WTC11 (cell line): ENCODE measurements around the gene TTN. TPM values are rescaled to one million over a fixed set of nuclear protein-coding genes. Genes with fewer than 3 reads are reported as not detected.
A peak's percentile ranks its signal among the peaks of the same experiment; 100 is the strongest.

Experiments
- ATAC-seq: fragments of 200-7000 bp; cut with Tn5 transposase; 2 replicates; pipeline ENCODE4 v1.10.0; 2021; ENCODE audit warnings: mild to moderate bottlenecking, moderate library complexity
- CTCF ChIA-PET: fragments of 300-600 bp; sonication (Branson Sonifier 250); formaldehyde crosslinking; loops from one replicate; lab custom pipeline; 2021; ENCODE audit warnings: antibody characterized with exemption; lab: Charles Lee
- POLR2A ChIA-PET: fragments of 350-600 bp; sonication (Branson Sonifier 250); formaldehyde crosslinking; loops from one replicate; lab custom pipeline; 2021; ENCODE audit warnings: antibody characterized with exemption; lab: Charles Lee
- DNase-seq: peaks from one replicate; pipeline ENCODE4 v3.0.0; 2021; ENCODE audit warnings: low spot score
- H3K27ac Mint-ChIP-seq: 2 replicates; pipeline ENCODE4 v1.8.0; 2021; ENCODE audit warnings: mixed read lengths
- H3K27me3 Mint-ChIP-seq: 2 replicates; pipeline ENCODE4 v1.8.0; 2021; ENCODE audit warnings: low read depth, mild to moderate bottlenecking, moderate library complexity, mixed read lengths
- H3K36me3 Mint-ChIP-seq: 2 replicates; pipeline ENCODE4 v1.8.0; 2021; ENCODE audit warnings: mixed read lengths
- H3K4me1 Mint-ChIP-seq: 2 replicates; pipeline ENCODE4 v1.8.0; 2022; ENCODE audit warnings: mixed read lengths
- H3K4me3 Mint-ChIP-seq: 2 replicates; pipeline ENCODE4 v1.8.0; 2021; ENCODE audit warnings: mild to moderate bottlenecking, moderate library complexity, mixed read lengths
- H3K9me3 Mint-ChIP-seq: 2 replicates; pipeline ENCODE4 v1.8.0; 2021; ENCODE audit warnings: mixed read lengths
- AFF4 ChIP-seq: sonication (generic); formaldehyde crosslinking; IDR thresholded peaks from 2 replicates; pipeline ENCODE4 v1.8.1; 2023; ENCODE audit warnings: mild to moderate bottlenecking, missing genetic modification reagents, borderline replicate concordance
- CDX4 ChIP-seq: fragments of 250-450 bp; sonication (Bioruptor Pico); IDR thresholded peaks from 2 replicates; pipeline ENCODE4 v1.9.0; 2021; ENCODE audit warnings: moderate library complexity, mild to moderate bottlenecking, inconsistent platforms, borderline replicate concordance
- CREM ChIP-seq: sonication (generic); formaldehyde crosslinking; IDR thresholded peaks from 2 replicates; pipeline ENCODE4 v1.8.1; 2022; ENCODE audit warnings: mild to moderate bottlenecking, missing genetic modification reagents, moderate library complexity
- ELF4 ChIP-seq: sonication (generic); formaldehyde crosslinking; IDR thresholded peaks from 2 replicates; pipeline ENCODE4 v1.8.1; 2022; ENCODE audit warnings: low read depth, mild to moderate bottlenecking, moderate library complexity, missing genetic modification reagents
- ESRRA ChIP-seq: sonication (generic); formaldehyde crosslinking; IDR thresholded peaks from 2 replicates; pipeline ENCODE4 v1.8.1; 2022; ENCODE audit warnings: mild to moderate bottlenecking, missing genetic modification reagents, borderline replicate concordance
- ETV6 ChIP-seq: sonication (generic); formaldehyde crosslinking; IDR thresholded peaks from 2 replicates; pipeline ENCODE4 v1.8.1; 2022; ENCODE audit warnings: mild to moderate bottlenecking, missing genetic modification reagents
- FOXJ3 ChIP-seq: sonication (generic); formaldehyde crosslinking; IDR thresholded peaks from 2 replicates; pipeline ENCODE4 v1.9.0; 2021; ENCODE audit warnings: missing genetic modification reagents, mild to moderate bottlenecking, borderline replicate concordance
- FOXK1 ChIP-seq: sonication (generic); formaldehyde crosslinking; IDR thresholded peaks from 2 replicates; pipeline ENCODE4 v1.8.0; 2022; ENCODE audit warnings: mild to moderate bottlenecking, moderate library complexity, missing genetic modification reagents
- FOXP1 ChIP-seq: sonication (generic); formaldehyde crosslinking; IDR thresholded peaks from 2 replicates; pipeline ENCODE4 v1.8.0; 2022; ENCODE audit warnings: missing genetic modification reagents, mild to moderate bottlenecking, moderate library complexity, borderline replicate concordance
- GRHL2 ChIP-seq: fragments of 250-450 bp; sonication (Bioruptor Pico); IDR thresholded peaks from 2 replicates; pipeline ENCODE4 v1.8.0; 2022; ENCODE audit warnings: mild to moderate bottlenecking, moderate library complexity; ENCODE audit not compliant: insufficient replicate concordance, severe bottlenecking
- KAT7 ChIP-seq: sonication (generic); formaldehyde crosslinking; IDR thresholded peaks from 2 replicates; pipeline ENCODE4 v1.8.1; 2023; ENCODE audit warnings: missing genetic modification reagents, mild to moderate bottlenecking, borderline replicate concordance
- NFE2L1 ChIP-seq: sonication (generic); formaldehyde crosslinking; IDR thresholded peaks from 2 replicates; pipeline ENCODE4 v1.8.1; 2023; ENCODE audit warnings: missing genetic modification reagents
- PRRX2 ChIP-seq: fragments of 250-450 bp; sonication (Bioruptor Pico); IDR thresholded peaks from 2 replicates; pipeline ENCODE4 v1.8.0; 2021; ENCODE audit warnings: mild to moderate bottlenecking
- SOX15 ChIP-seq: fragments of 250-450 bp; sonication (Bioruptor Pico); IDR thresholded peaks from 2 replicates; pipeline ENCODE4 v1.9.0; 2021; ENCODE audit warnings: mild to moderate bottlenecking
- SP1 ChIP-seq: sonication (generic); formaldehyde crosslinking; conservative IDR thresholded peaks from 2 replicates; pipeline ENCODE4 v1.8.1; 2022; ENCODE audit warnings: missing genetic modification reagents
- STAT6 ChIP-seq: sonication (generic); formaldehyde crosslinking; conservative IDR thresholded peaks from 2 replicates; pipeline ENCODE4 v1.8.1; 2023; ENCODE audit warnings: mild to moderate bottlenecking, low read depth, missing genetic modification reagents, moderate library complexity
- TEAD1 ChIP-seq: sonication (generic); formaldehyde crosslinking; IDR thresholded peaks from 2 replicates; pipeline ENCODE4 v1.8.0; 2022; ENCODE audit warnings: mild to moderate bottlenecking, missing genetic modification reagents
- ZBTB21 ChIP-seq: sonication (generic); formaldehyde crosslinking; IDR thresholded peaks from 2 replicates; pipeline ENCODE4 v1.8.1; 2023; ENCODE audit warnings: mild to moderate bottlenecking, missing genetic modification reagents, borderline replicate concordance
- ZNF219 ChIP-seq: sonication (generic); formaldehyde crosslinking; IDR thresholded peaks from 2 replicates; pipeline ENCODE4 v1.8.0; 2023; ENCODE audit warnings: missing genetic modification reagents, mild to moderate bottlenecking, borderline replicate concordance
- ZNF416 ChIP-seq: fragments of 250-450 bp; sonication (Bioruptor Pico); IDR thresholded peaks from 2 replicates; pipeline ENCODE4 v1.9.0; 2021; ENCODE audit warnings: mild to moderate bottlenecking, inconsistent platforms
- ZNF671 ChIP-seq: fragments of 250-450 bp; sonication (Bioruptor Pico); IDR thresholded peaks from 2 replicates; pipeline ENCODE4 v1.8.0; 2021; ENCODE audit warnings: mild to moderate bottlenecking
- total RNA-seq: library from RNA; stranded (reverse); gene quantifications from 3 replicates; pipeline ENCODE4 v1.2.3, GENCODE V29; 2021
- TF ChIP-seq, protein P1 (sequence below): sonication (generic); formaldehyde crosslinking; IDR thresholded peaks from 2 replicates; pipeline ENCODE4 v1.8.0; 2022; ENCODE audit warnings: mild to moderate bottlenecking, missing genetic modification reagents
- TF ChIP-seq, protein P2 (sequence below): sonication (generic); formaldehyde crosslinking; IDR thresholded peaks from 2 replicates; pipeline ENCODE4 v1.8.1; 2022; ENCODE audit warnings: mild to moderate bottlenecking, moderate library complexity, missing genetic modification reagents
- TF ChIP-seq, protein P3 (sequence below): fragments of 250-450 bp; sonication (Bioruptor Pico); IDR thresholded peaks from 2 replicates; pipeline ENCODE4 v1.9.0; 2021; ENCODE audit warnings: mild to moderate bottlenecking

Gene TTN
- total RNA-seq, 1 experiment from 2014 or later: 4.7 TPM

- ATAC-seq (peak; percentile 99), DNase-seq (peak; percentile 85)
- CTCF ChIA-PET: interaction anchor here (0.6 to 1.8 kb wide), 10 partner anchors 9 to 966 kb away, joined by 3 to 11 read pairs (median 3); partner anchors contain the start of genes PLEKHA3 and RBM45
- Mint-ChIP-seq H3K27me3 (no peaks in the 10 kb centered on the region), H3K4me3 (peak overlapping the region; percentile 92), H3K9me3 (peaks cover 5% of the 10 kb centered on the region), H3K4me1 (peaks cover 5% of the 10 kb centered on the region), H3K36me3 (peaks cover 9% of the 10 kb centered on the region), H3K27ac (peak overlapping the region; percentile 91)
- POLR2A ChIA-PET: interaction anchor here (0.6 to 2.3 kb wide), 3 partner anchors 43 to 72 kb away, joined by 3 to 10 read pairs (median 3); partner anchors contain the start of genes PJVK, PLEKHA3 and PRKRA
- TF ChIP-seq, protein P1, sequence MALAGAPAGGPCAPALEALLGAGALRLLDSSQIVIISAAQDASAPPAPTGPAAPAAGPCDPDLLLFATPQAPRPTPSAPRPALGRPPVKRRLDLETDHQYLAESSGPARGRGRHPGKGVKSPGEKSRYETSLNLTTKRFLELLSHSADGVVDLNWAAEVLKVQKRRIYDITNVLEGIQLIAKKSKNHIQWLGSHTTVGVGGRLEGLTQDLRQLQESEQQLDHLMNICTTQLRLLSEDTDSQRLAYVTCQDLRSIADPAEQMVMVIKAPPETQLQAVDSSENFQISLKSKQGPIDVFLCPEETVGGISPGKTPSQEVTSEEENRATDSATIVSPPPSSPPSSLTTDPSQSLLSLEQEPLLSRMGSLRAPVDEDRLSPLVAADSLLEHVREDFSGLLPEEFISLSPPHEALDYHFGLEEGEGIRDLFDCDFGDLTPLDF (CRISPR knock-in tag): no peak
- TF ChIP-seq GRHL2 (CRISPR knock-in tag) (no peak), ELF4 (CRISPR knock-in tag) (no peak), ZNF416 (no peak), PRRX2 (CRISPR knock-in tag) (no peak), SOX15 (CRISPR knock-in tag) (no peak), ZBTB21 (peak; percentile 97; the same call in 1 of the 2 replicates), AFF4 (CRISPR knock-in tag) (no peak), ZNF219 (CRISPR knock-in tag) (no peak), ETV6 (no peak; the same call in 1 of the 2 replicates), CREM (CRISPR knock-in tag) (peak; percentile 71; the same call in 1 of the 2 replicates), ESRRA (CRISPR knock-in tag) (no peak), STAT6 (no peak), ZNF671 (CRISPR knock-in tag) (no peak), FOXK1 (CRISPR knock-in tag) (peak; percentile 89), CDX4 (CRISPR knock-in tag) (no peak), TEAD1 (CRISPR knock-in tag) (0 out of 2 replicates have a peak, but pooled peaks have one; percentile 64), FOXP1 (CRISPR knock-in tag) (no peak; the same call in 1 of the 2 replicates), NFE2L1 (CRISPR knock-in tag) (no peak), FOXJ3 (CRISPR knock-in tag) (no peak), KAT7 (no peak), SP1 (peak; percentile 68)
- TF ChIP-seq, protein P2, sequence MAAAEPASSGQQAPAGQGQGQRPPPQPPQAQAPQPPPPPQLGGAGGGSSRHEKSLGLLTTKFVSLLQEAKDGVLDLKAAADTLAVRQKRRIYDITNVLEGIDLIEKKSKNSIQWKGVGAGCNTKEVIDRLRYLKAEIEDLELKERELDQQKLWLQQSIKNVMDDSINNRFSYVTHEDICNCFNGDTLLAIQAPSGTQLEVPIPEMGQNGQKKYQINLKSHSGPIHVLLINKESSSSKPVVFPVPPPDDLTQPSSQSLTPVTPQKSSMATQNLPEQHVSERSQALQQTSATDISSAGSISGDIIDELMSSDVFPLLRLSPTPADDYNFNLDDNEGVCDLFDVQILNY: no peak
- TF ChIP-seq, protein P3, sequence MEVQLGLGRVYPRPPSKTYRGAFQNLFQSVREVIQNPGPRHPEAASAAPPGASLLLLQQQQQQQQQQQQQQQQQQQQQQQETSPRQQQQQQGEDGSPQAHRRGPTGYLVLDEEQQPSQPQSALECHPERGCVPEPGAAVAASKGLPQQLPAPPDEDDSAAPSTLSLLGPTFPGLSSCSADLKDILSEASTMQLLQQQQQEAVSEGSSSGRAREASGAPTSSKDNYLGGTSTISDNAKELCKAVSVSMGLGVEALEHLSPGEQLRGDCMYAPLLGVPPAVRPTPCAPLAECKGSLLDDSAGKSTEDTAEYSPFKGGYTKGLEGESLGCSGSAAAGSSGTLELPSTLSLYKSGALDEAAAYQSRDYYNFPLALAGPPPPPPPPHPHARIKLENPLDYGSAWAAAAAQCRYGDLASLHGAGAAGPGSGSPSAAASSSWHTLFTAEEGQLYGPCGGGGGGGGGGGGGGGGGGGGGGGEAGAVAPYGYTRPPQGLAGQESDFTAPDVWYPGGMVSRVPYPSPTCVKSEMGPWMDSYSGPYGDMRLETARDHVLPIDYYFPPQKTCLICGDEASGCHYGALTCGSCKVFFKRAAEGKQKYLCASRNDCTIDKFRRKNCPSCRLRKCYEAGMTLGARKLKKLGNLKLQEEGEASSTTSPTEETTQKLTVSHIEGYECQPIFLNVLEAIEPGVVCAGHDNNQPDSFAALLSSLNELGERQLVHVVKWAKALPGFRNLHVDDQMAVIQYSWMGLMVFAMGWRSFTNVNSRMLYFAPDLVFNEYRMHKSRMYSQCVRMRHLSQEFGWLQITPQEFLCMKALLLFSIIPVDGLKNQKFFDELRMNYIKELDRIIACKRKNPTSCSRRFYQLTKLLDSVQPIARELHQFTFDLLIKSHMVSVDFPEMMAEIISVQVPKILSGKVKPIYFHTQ (CRISPR knock-in tag): no peak
Measured at GRCh38 chr2:178522950-178523595, 284.1 kb downstream of the TTN start.
